A549 treated with Mapracorat at 1 μM for 4 hours (cell line): Measurements from ENCODE around the gene OCEL1. TPM values are rescaled to one million over a fixed set of nuclear protein-coding genes. Genes with fewer than 3 reads are reported as not detected.

Experiments
- total RNA-seq: library from RNA; stranded (reverse); fragments of 200-300 nt; extraction: Qiagen RNA extraction; gene quantifications from 5 replicates; pipeline ENCODE4 v1.2.3, GENCODE V29; 2022

Gene OCEL1
- total RNA-seq = 10.3 to 12.6 TPM (median 12.1 TPM) in 5 replicates

GRCh38 chr19:17226002-17226933 lies at the start of gene OCEL1:
TSS of gene OCEL1 (plus strand) at chr19:17226226. CDS start at chr19:17226248, 22 bp downstream.

GRCh38 chr19:17215127-17215971 lies 10.7 kb upstream of the OCEL1 start, which contains the start of gene USE1:
TSS of gene USE1 (plus strand) at chr19:17215357. CDS start at chr19:17215406, 49 bp downstream.

GRCh38 chr19:17245535-17245984 lies 19.5 kb downstream of the OCEL1 start, which contains the start of gene NR2F6:
TSS of gene NR2F6 (minus strand) at chr19:17245919. CDS start at chr19:17245220, 699 bp downstream.

GRCh38 chr19:17264641-17264979 lies 38.6 kb downstream of the OCEL1 start, which contains the start of gene USHBP1:
TSS of gene USHBP1 (minus strand) at chr19:17264745. CDS start at chr19:17264299, 446 bp downstream.

GRCh38 chr19:17266975-17267788 lies 41.2 kb downstream of the OCEL1 start, which contains the start of gene BABAM1:
TSS of gene BABAM1 (plus strand) at chr19:17267443. CDS start at chr19:17268807, 1,364 bp downstream.

Other genes with a start within 250 kb of the OCEL1 start
- 0.08 to 0.13 TPM (median 0.13 TPM) in 3 of 5 replicates, not detected in the others for gene CPAMD8, start 199.4 kb upstream of the OCEL1 start, total RNA-seq
- 11.5 to 15.8 TPM (median 14.3 TPM) in 5 replicates for gene HAUS8, start 150.8 kb upstream of the OCEL1 start, total RNA-seq
- gene MYO9B, start 150.4 kb upstream of the OCEL1 start, total RNA-seq = 23.9 to 33.5 TPM (median 33.1 TPM) in 5 replicates
- 13.8 to 16.3 TPM (median 14.9 TPM) in 5 replicates for gene USE1, start 10.9 kb upstream of the OCEL1 start, total RNA-seq
- 27.2 to 64.7 TPM (median 62.9 TPM) in 5 replicates for gene NR2F6, start 19.7 kb downstream of the OCEL1 start, total RNA-seq
- gene USHBP1, start 38.5 kb downstream of the OCEL1 start, total RNA-seq = not detected in 5 replicates
- 59.1 to 64.3 TPM (median 61.0 TPM) in 5 replicates for gene BABAM1, start 41.2 kb downstream of the OCEL1 start, total RNA-seq
- 0.22 to 0.56 TPM (median 0.35 TPM) in 5 replicates for gene ANKLE1, start 55.7 kb downstream of the OCEL1 start, total RNA-seq
- gene ABHD8, start 77.2 kb downstream of the OCEL1 start, total RNA-seq = 1.9 to 3.5 TPM (median 2.8 TPM) in 5 replicates
- 56.1 to 87.4 TPM (median 83.9 TPM) in 5 replicates for gene MRPL34, start 79.6 kb downstream of the OCEL1 start, total RNA-seq
- gene DDA1, start 83.3 kb downstream of the OCEL1 start, total RNA-seq = 49.5 to 59.2 TPM (median 55.7 TPM) in 5 replicates
- gene ANO8, start 108.6 kb downstream of the OCEL1 start, total RNA-seq = 1.9 to 4.1 TPM (median 3.4 TPM) in 5 replicates
- gene GTPBP3, start 111.3 kb downstream of the OCEL1 start, total RNA-seq = 14.4 to 22.1 TPM (median 20.2 TPM) in 5 replicates
- gene PLVAP, start 151.1 kb downstream of the OCEL1 start, total RNA-seq = not detected in 5 replicates
- gene CCDC194, start 168.0 kb downstream of the OCEL1 start, total RNA-seq = not detected in 5 replicates
- gene BST2, start 179.4 kb downstream of the OCEL1 start, total RNA-seq = 0.13 to 0.24 TPM in 2 of 5 replicates, not detected in the others
- 27.7 to 42.0 TPM (median 41.3 TPM) in 5 replicates for gene MVB12A, start 193.8 kb downstream of the OCEL1 start, total RNA-seq
- gene TMEM221, start 222.4 kb downstream of the OCEL1 start, total RNA-seq = 0.32 to 0.85 TPM (median 0.83 TPM) in 5 replicates
- not detected in 5 replicates for gene NXNL1, start 234.7 kb downstream of the OCEL1 start, total RNA-seq
- 2.5 to 3.0 TPM (median 2.5 TPM) in 5 replicates for gene SLC27A1, start 244.3 kb downstream of the OCEL1 start, total RNA-seq